A673 (cell line): Measurements from ENCODE around the gene CYLD. TPM values are rescaled to one million over a fixed set of nuclear protein-coding genes. Genes with fewer than 3 reads are reported as not detected.

Experiments
- BruUV-seq: library from RNA; stranded (reverse); fragments of 400-500 nt; replicated peaks from 2 replicates; lab custom pipeline; 2021; lab: Mats Ljungman, UMichigan
- CTCF ChIA-PET: fragments of 300-600 bp; sonication (Branson Sonifier 250); formaldehyde crosslinking; loops from one replicate; lab custom pipeline; 2022; ENCODE audit warnings: antibody characterized with exemption; lab: Charles Lee
- POLR2A ChIA-PET: fragments of 300-600 bp; sonication (Branson Sonifier 250); formaldehyde crosslinking; loops from one replicate; lab custom pipeline; 2022; ENCODE audit warnings: antibody characterized with exemption; ENCODE audit not compliant: low non-redundant PET; lab: Charles Lee
- DNase-seq: peaks from one replicate; pipeline ENCODE4 v3.0.0-alpha.2; 2015; ENCODE audit warnings: low spot score
- H3K27ac ChIP-seq: fragments of 200-600 bp; sonication (generic); 2 replicates; pipeline ENCODE4 v1.5.1; 2016; ENCODE audit warnings: mixed run types, low read depth, mild to moderate bottlenecking, mixed read lengths, antibody characterized with exemption, low read length; ENCODE audit not compliant: poor library complexity, severe bottlenecking
- H3K27me3 ChIP-seq: fragments of 200-600 bp; sonication (generic); replicated peaks from 2 replicates; pipeline ENCODE4 v1.6.1; 2017; ENCODE audit warnings: mixed run types, low read depth, mild to moderate bottlenecking, mixed read lengths, antibody characterized with exemption, low read length; ENCODE audit not compliant: insufficient read depth, poor library complexity
- H3K36me3 ChIP-seq: fragments of 200-600 bp; sonication (generic); 2 replicates; pipeline ENCODE4 v1.6.1; 2016; ENCODE audit warnings: mixed run types, mild to moderate bottlenecking, mixed read lengths, antibody characterized with exemption, low read length; ENCODE audit not compliant: insufficient read depth, poor library complexity, severe bottlenecking
- H3K4me1 ChIP-seq: fragments of 200-600 bp; sonication (generic); 2 replicates; pipeline ENCODE4 v1.6.1; 2017; ENCODE audit warnings: mixed run types, mild to moderate bottlenecking, mixed read lengths, antibody characterized with exemption, low read length; ENCODE audit not compliant: insufficient read depth, poor library complexity, severe bottlenecking
- H3K4me3 ChIP-seq: fragments of 200-600 bp; sonication (generic); 2 replicates; pipeline ENCODE4 v1.5.1; 2016; ENCODE audit warnings: low read depth, mixed run types, mild to moderate bottlenecking, mixed read lengths, low read length; ENCODE audit not compliant: poor library complexity, severe bottlenecking
- H3K9me3 ChIP-seq: fragments of 200-600 bp; sonication (generic); 2 replicates; pipeline ENCODE4 v1.6.1; 2016; ENCODE audit warnings: mixed run types, low read depth, mild to moderate bottlenecking, mixed read lengths, antibody characterized with exemption, low read length; ENCODE audit not compliant: poor library complexity, severe bottlenecking
- CTCF ChIP-seq: fragments of 300-800, 200-600 bp; sonication (generic); conservative IDR thresholded peaks from 2 replicates; pipeline ENCODE4 v1.5.1; 2017; ENCODE audit warnings: low read depth, mild to moderate bottlenecking, antibody characterized with exemption, low read length, moderate library complexity, mixed read lengths
- EZH2 ChIP-seq: fragments of 200-600 bp; sonication (generic); IDR thresholded peaks from 2 replicates; pipeline ENCODE4 v1.6.1; 2017; ENCODE audit warnings: borderline replicate concordance, low read depth, mild to moderate bottlenecking, mixed read lengths, antibody characterized with exemption, low read length; ENCODE audit not compliant: poor library complexity, severe bottlenecking
- intact Hi-C: fragments of 100-400 bp; cut with micrococcal nuclease; formaldehyde crosslinking; loops from one replicate; pipeline ENCODE4 v1.10.0; 2022; ENCODE audit not compliant: unreplicated experiment
- total RNA-seq: library from RNA; stranded (reverse); gene quantifications from 2 replicates; pipeline ENCODE4 v1.2.3, GENCODE V29; 2021

CYLD gene
- total RNA-seq, 1 experiment from 2014 or later, result 6.3 TPM

GRCh38 chr16:50694206-50694605, 47.7 kb upstream of the CYLD start:
- POLR2A ChIA-PET, result no interaction called here
- Histone ChIP-seq H3K27me3 (peaks cover 28% of the 10 kb centered on the region), H3K36me3 (no peaks in the 10 kb centered on the region), H3K4me3 (no peak overlapping the region), H3K27ac (no peak overlapping the region), H3K9me3 (no peaks in the 10 kb centered on the region), H3K4me1 (no peaks in the 10 kb centered on the region)
- CTCF ChIA-PET, result no interaction called here
- TF ChIP-seq EZH2 (no peak), CTCF (no peak)
- intact Hi-C loops, result no loop called here
- no peak for DNase-seq
- BruUV-seq, result no TSS peak

- no peak for TF ChIP-seq EZH2
- no peak for TF ChIP-seq CTCF
Observed at GRCh38 chr16:50695017-50696000, 46.6 kb upstream of the CYLD start.

GRCh38 chr16:50696126-50696525, 45.8 kb upstream of the CYLD start:
- Histone ChIP-seq H3K9me3 (no peaks in the 10 kb centered on the region), H3K36me3 (no peaks in the 10 kb centered on the region), H3K27ac (no peak overlapping the region), H3K27me3 (peaks cover 28% of the 10 kb centered on the region), H3K4me1 (no peaks in the 10 kb centered on the region), H3K4me3 (no peak overlapping the region)
- TF ChIP-seq CTCF (no peak), EZH2 (no peak)
- ChIA-PET CTCF (no interaction called here), POLR2A (no interaction called here)
- BruUV-seq, result no TSS peak
- intact Hi-C loops, result no loop called here
- DNase-seq, result no peak

More at GRCh38 chr16:50695017-50696000, 46.6 kb upstream of the CYLD start:
- no peaks in the 10 kb centered on the region for H3K4me1 ChIP-seq
- H3K27ac ChIP-seq, result no peak overlapping the region
- H3K9me3 ChIP-seq, result no peaks in the 10 kb centered on the region
- POLR2A ChIA-PET, result no interaction called here
- DNase-seq, result no peak
- peaks cover 28% of the 10 kb centered on the region for H3K27me3 ChIP-seq
- intact Hi-C loops, result no loop called here
- no peak overlapping the region for H3K4me3 ChIP-seq
- no TSS peak for BruUV-seq
- CTCF ChIA-PET, result no interaction called here
- H3K36me3 ChIP-seq, result no peaks in the 10 kb centered on the region
